ENCODE measurements around the gene GPR22.

The GPR22 gene

GRCh38 chr7:107469929-107470328 is at the start of gene GPR22:
Gene GPR22 (plus strand): TSS chr7:107470057. CDS start chr7:107474061, 4,004 bp downstream.
- no peak for DNase-seq (ENCODE audit: low read depth in 2 of 2)

DNA sequence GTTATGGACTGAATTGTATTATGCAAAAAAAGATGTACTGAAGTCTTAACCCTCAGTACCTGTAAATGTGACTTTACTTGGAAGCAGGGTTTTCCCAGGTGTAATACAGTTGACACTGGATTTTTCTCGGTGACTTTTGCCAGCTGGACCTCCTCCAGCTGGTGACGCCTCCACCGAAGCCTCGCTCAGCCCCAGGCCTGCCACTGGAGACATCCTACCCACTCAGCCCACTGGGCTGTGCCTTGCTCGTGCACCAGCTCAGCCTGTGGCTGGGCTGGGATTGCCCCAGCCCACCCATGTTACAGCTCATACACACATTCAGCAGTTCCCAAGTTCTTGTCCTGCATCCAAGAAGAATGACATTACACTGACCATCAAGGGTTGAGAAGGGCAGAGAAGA is 42.4 kb upstream of the GPR22 start:
- no peak for DNase-seq (ENCODE audit: low read depth in 2 of 2)

DNA sequence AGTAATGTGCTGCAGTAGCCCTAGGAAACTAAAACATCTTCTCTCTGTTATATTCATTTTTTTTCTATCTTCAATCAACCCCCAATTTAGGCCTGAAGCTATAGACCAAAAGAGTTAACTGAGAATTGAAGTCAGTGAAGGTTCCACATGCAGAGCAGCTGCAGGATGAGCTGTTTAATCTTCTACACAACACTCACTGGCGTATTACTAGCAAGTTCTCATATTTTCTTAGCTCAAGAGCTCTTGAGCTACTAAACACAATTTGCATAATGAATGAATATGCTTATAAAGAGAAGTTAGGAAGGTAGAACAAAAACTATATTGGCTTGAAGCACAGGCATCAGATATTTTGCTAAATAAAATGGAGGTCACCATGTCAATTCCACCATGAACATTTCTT is 41.2 kb upstream of the GPR22 start:
- DNase-seq (ENCODE audit: low read depth in 2 of 2) = no peak

- no peak for DNase-seq (ENCODE audit: low read depth in 2 of 2)
These were observed 39.8 kb upstream of the GPR22 start for GRCh38 chr7:107430057-107430456.

- DNase-seq (ENCODE audit: low read depth in 2 of 2) = no peak
These were observed 37.6 kb upstream of the GPR22 start for GRCh38 chr7:107432261-107432660.

DNA sequence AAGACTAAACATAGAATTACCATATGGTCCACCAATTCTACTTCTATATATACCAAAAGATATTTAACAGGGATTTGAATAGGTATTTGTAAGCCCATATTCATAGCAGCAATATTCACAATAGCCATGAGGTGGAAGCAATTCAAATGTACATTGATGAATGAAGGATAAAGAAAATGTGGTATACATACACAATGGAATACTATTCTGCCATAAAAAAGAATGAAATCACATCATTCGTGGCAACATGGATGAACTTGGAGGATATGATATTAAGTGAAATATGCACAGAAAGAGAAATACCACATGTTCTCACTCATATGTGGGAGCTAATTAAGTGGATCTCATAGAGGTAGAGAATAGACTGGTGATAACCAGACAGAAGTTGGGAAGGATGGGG is 34.1 kb upstream of the GPR22 start:
- DNase-seq (ENCODE audit: low read depth in 2 of 2) = no peak

GRCh38 chr7:107439025-107439424 is 30.8 kb upstream of the GPR22 start:
- DNase-seq (ENCODE audit: low read depth in 2 of 2) = no peak

- peak; percentile 32 to 40 for DNase-seq (ENCODE audit: low read depth in 2 of 2)
These were observed 28.1 kb upstream of the GPR22 start for GRCh38 chr7:107441581-107442422.

DNA sequence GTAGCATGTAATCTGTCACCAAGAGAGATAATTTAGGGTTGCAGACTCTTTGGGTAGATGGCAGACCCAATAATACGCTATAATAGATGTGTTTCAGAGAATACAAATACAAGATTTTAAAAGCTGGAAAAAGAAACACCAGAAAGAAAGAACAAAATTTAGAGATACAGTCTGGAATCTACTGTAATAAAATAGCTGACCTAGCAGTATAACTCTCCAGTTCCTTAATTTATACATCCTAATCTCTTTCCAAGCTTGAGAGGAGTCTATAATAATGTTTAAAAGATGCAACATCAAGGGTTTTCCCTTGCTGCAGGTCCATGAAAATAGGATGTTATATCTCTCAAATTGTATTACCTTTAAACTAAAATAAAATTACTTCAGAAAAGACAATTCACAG is 27.2 kb upstream of the GPR22 start:
- no peak for DNase-seq (ENCODE audit: low read depth in 2 of 2)

DNA sequence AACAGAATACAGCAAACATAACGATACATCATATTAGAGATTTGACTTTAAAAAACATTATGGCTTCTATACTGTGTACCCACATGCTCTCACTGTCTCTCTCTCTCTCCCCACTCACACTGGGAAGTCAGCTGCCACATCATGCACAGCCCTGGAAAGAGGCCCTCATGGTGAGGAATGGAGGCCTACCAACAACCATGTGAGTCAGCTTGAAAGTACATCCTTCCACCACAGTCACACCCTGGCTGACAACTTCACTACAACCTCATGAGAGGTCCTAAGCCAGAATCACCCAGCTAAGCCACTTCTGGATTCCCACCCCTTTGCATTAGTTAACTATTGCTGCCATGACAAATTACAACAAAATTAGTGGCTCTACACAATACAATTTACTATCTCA is 23.3 kb upstream of the GPR22 start:
- no peak for DNase-seq (ENCODE audit: low read depth in 2 of 2)

- DNase-seq (ENCODE audit: low read depth in 2 of 2) = no peak
These were observed 22.9 kb upstream of the GPR22 start for GRCh38 chr7:107446988-107447387.

- DNase-seq (ENCODE audit: low read depth in 2 of 2) = peak; percentile 55 to 59
These were observed 18.9 kb upstream of the GPR22 start for GRCh38 chr7:107450970-107451369.

GRCh38 chr7:107453388-107453787 is 16.5 kb upstream of the GPR22 start:
- no peak for DNase-seq (ENCODE audit: low read depth in 2 of 2)

DNA sequence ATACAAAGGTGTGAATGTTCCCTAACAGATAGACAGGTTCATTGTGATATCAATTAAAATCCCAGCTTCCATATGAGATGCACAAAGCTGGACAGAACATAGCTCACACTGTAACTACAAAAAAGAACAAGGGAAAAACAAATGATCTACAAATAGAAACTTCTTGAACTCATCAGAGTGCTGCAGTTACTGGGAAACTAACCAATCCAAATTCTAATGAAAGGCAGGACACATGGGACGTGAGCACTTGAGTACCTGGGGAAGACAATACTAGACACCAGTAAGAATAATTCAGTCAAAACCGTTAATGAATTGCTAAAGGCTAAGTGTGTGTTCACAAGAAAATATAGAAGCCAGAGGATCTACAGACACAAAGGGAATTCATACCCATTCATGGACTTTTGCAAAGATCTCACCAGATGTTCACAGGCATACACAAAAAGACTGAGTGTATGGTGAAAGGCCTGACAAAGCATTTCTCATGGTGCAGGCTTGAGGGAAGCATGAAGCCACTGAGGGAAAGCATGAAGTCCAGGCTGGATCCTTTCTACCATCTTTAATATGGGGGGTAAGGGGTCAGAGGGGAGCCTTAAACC is 7.8 kb upstream of the GPR22 start:
- DNase-seq (ENCODE audit: low read depth in 2 of 2) = no peak

GRCh38 chr7:107463139-107464078 is 6.4 kb upstream of the GPR22 start:
- DNase-seq (ENCODE audit: low read depth in 2 of 2) = peak; percentile 42 to 44

DNA sequence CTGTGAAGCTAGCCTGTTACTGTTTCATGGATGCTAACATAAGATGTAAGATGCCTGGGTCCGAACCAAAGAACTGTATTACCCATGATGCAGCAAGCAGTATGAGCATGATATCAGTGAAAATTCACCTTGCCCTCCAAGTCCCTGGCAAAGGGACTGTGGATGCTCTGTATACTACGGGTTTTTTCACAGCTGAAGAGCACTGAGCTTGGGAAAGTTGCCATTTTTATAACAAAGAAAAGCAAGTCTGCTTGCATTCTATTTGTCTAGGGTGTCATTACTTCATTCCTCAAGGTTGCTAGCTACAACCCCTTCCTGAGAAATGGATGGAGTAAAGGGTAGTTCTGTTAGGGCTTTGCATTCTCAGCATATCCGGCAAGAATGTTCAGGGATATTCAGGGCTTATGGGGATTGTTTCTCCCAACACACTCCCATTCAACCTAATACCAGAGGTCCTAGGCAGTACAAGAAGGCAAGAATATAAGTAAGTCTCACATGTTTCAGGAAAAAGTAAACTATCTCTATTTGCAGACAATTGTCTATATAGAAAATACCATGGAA is 5.1 kb upstream of the GPR22 start:
- DNase-seq (ENCODE audit: low read depth in 2 of 2) = no peak

DNA sequence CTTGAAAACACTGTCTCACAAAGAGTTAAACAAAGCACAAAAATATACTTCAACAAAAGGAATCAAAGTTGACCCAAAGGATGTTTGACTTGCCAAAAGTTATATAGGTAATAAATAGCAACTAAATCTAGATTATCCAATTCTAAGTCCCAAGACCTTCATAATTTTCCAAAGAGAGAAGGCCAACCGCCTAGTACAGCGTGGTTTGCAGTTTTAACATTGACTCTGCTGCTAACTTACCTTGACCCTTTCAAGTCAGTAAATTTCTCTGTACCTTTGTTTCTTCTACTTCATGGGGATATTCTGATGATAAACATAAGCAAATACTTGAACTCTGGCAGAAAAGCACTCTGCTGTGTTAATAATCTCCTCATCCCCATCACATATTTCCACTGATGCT is 1.9 kb upstream of the GPR22 start:
- no peak for DNase-seq (ENCODE audit: low read depth in 2 of 2)

DNA sequence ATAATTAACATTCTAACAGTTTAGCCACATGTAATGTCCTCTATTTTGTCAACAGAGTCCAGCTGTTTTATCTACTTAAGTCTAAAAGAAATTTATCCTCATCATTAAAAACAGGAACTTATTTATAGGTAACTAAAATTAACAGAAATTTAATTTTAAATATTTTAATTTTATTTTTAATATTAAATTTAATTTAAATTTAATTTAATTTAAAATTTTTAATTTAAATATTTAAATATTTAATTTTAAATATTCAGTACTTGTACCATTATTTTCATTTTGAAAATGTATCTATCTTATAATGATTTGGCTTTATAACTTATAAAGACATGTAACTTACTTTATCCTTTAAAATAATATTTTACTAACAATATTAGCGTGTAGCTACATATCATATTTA is 1.0 kb upstream of the GPR22 start:
- no peak for DNase-seq (ENCODE audit: low read depth in 2 of 2)

DNA sequence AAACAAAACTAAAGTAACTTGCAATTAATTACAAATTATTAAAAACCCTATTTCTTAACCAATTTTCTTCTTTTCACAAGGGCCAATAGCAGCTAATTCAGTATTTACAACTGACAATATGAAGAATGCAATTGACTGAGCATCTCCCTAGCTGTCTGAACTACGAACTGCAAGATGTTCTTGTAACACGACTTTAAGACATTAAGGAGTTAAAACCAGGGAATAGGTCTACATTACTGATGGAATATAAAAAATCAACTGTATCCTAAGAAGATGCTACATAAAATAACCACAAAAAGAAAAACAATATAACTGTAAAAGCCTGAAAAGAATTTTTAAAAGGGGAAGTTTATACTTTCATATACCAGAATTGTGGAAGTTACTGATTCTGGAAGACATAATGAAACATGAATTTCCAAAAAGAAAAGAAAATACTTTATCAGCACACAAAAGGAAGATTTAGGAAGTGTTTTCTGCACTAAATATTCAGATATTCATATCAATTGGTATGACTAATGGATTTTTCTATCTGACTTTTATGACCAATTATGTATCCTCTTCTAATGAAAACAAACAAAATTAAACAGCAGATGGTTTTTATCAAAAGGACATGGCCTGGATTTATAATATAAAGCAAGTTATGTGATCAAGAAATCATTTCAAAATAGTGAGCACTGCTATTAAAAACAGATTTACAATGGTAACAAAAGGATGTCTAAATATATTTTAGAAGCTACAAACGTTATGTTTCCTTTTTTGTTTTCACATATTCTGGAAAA is 1.6 kb downstream of the GPR22 start:
- DNase-seq (ENCODE audit: low read depth in 2 of 2) = peak in 1 of 2 experiments; percentile 12

- no peak for DNase-seq (ENCODE audit: low read depth in 2 of 2)
These were observed 2.3 kb downstream of the GPR22 start for GRCh38 chr7:107472116-107472515.

DNA sequence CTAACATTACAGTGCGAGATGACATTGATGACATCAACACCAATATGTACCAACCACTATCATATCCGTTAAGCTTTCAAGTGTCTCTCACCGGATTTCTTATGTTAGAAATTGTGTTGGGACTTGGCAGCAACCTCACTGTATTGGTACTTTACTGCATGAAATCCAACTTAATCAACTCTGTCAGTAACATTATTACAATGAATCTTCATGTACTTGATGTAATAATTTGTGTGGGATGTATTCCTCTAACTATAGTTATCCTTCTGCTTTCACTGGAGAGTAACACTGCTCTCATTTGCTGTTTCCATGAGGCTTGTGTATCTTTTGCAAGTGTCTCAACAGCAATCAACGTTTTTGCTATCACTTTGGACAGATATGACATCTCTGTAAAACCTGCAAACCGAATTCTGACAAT is 4.3 kb downstream of the GPR22 start:
- DNase-seq (ENCODE audit: low read depth in 2 of 2) = no peak

Data from fibroblast of skin of left quadriceps (primary cell).